AG04449 (cell line): ENCODE data around the gene ZFP1.

Experiments
- CTCF ChIA-PET: fragments of 350-600 bp; formaldehyde crosslinking; extraction: SDS; loops from one replicate; lab custom pipeline; 2021; ENCODE audit warnings: antibody characterized with exemption; lab: Yijun Ruan, JAX
- POLR2A ChIA-PET: fragments of 400-600, 350-600 bp; formaldehyde crosslinking; extraction: SDS; loops from one replicate; lab custom pipeline; 2020; ENCODE audit warnings: antibody characterized with exemption, inconsistent platforms; lab: Yijun Ruan, JAX
- DNase-seq: peaks from one replicate; pipeline ENCODE4 v3.0.0-alpha.2; 2010; ENCODE audit warnings: low read depth, low spot score
- H3K4me3 ChIP-seq: 2 replicates; pipeline ENCODE4 v1.5.1; 2011; ENCODE audit warnings: low read depth, mild to moderate bottlenecking, control low read depth, low read length
- CTCF ChIP-seq: IDR thresholded peaks from one replicate; pipeline ENCODE4 v1.5.1; 2011; ENCODE audit warnings: mild to moderate bottlenecking, moderate library complexity, low read length, control low read depth, inconsistent platforms; ENCODE audit not compliant: insufficient read depth; ENCODE audit errors: missing control alignments

The ZFP1 gene

GRCh38 chr16:75181630-75182029 is 33.3 kb downstream of the ZFP1 start:
- no peak overlapping the region for H3K4me3 ChIP-seq
- POLR2A ChIA-PET: no interaction called here
- DNase-seq: no peak
- CTCF ChIA-PET: interaction anchor here (0.8 to 2.3 kb wide), 2 partner anchors 18 to 283 kb away, joined by 3 to 9 read pairs; no protein-coding TSS in a partner anchor
- no peak for TF ChIP-seq CTCF

- ChIA-PET POLR2A (no interaction called here), CTCF (interaction anchor here (3.4 kb wide), 1 partner anchor 11 kb away, joined by 22 read pairs; no protein-coding TSS in a partner anchor)
- no peak overlapping the region for H3K4me3 ChIP-seq
- no peak for DNase-seq
- no peak for TF ChIP-seq CTCF
Measured at GRCh38 chr16:75188832-75189477, 40.6 kb downstream of the ZFP1 start.

GRCh38 chr16:75189638-75190245 is 41.4 kb downstream of the ZFP1 start:
- DNase-seq: no peak
- ChIA-PET CTCF (interaction anchor here (3.4 kb wide), 1 partner anchor 10 kb away, joined by 22 read pairs; no protein-coding TSS in a partner anchor), POLR2A (no interaction called here)
- TF ChIP-seq CTCF: no peak
- H3K4me3 ChIP-seq: no peak overlapping the region

- H3K4me3 ChIP-seq: no peak overlapping the region
- ChIA-PET CTCF (interaction anchor here (1.5 kb wide), 1 partner anchor 272 kb away, joined by 5 read pairs; no protein-coding TSS in a partner anchor), POLR2A (no interaction called here)
- TF ChIP-seq CTCF: no peak
- DNase-seq: no peak
Measured at GRCh38 chr16:75192606-75193264, 44.4 kb downstream of the ZFP1 start.

GRCh38 chr16:75193265-75193650 is 44.9 kb downstream of the ZFP1 start:
- no peak for TF ChIP-seq CTCF
- DNase-seq: no peak
- ChIA-PET POLR2A (no interaction called here), CTCF (interaction anchor here (1.5 kb wide), 1 partner anchor 272 kb away, joined by 5 read pairs; no protein-coding TSS in a partner anchor)
- H3K4me3 ChIP-seq: no peak overlapping the region
